Keratinocyte (primary cell): ENCODE measurements around the gene MYO1H. TPM values are rescaled to one million over a fixed set of nuclear protein-coding genes. Genes with fewer than 3 reads are reported as not detected.

Experiments
- DNase-seq: peaks from one replicate; pipeline ENCODE4 v3.0.0-alpha.2; 2011; ENCODE audit warnings: low read depth, missing footprints, low spot score
- FAIRE-seq: peaks from 2 replicates; lab custom pipeline; 2011; peaks lifted over from hg19 to GRCh38; lab: Jason Lieb, UNC
- H2AFZ ChIP-seq: 2 replicates; pipeline ENCODE4 v1.6.0; 2012; ENCODE audit warnings: low read length, control low read depth, inconsistent platforms; ENCODE audit not compliant: control insufficient read depth
- H3K27ac ChIP-seq: 2 replicates; pipeline ENCODE4 v1.5.1; 2011; ENCODE audit warnings: low read length; ENCODE audit not compliant: control insufficient read depth, insufficient read depth
- H3K27me3 ChIP-seq: 3 replicates; pipeline ENCODE4 v1.6.0; 2011; ENCODE audit warnings: low read length; ENCODE audit not compliant: control insufficient read depth, insufficient read depth; ENCODE audit errors: extremely low read depth
- H3K36me3 ChIP-seq, 2 experiments: 2 replicates in 1 of 2; 3 replicates in 1 of 2; pipeline ENCODE4 v1.5.1; 2011; ENCODE audit warnings: low read length in 2 of 2, mild to moderate bottlenecking in 1 of 2; ENCODE audit not compliant: control insufficient read depth in 2 of 2, insufficient read depth in 2 of 2; ENCODE audit errors: extremely low read depth in 1 of 2
- H3K4me1 ChIP-seq: 3 replicates; pipeline ENCODE4 v1.5.1; 2011; ENCODE audit warnings: low read length; ENCODE audit not compliant: control insufficient read depth, insufficient read depth; ENCODE audit errors: extremely low read depth
- H3K4me2 ChIP-seq: 3 replicates; pipeline ENCODE4 v1.6.0; 2011; ENCODE audit warnings: low read depth, low read length; ENCODE audit not compliant: control insufficient read depth, insufficient read depth; ENCODE audit errors: extremely low read depth
- H3K4me3 ChIP-seq, 3 experiments: fragments of 200-600 bp in 1 of 3; sonication (generic) in 1 of 3; 2 replicates in 2 of 3; 3 replicates in 1 of 3; pipeline ENCODE4 v1.5.1; 2011 to 2016; ENCODE audit warnings: low read length in 3 of 3, mild to moderate bottlenecking in 3 of 3, control low read depth in 2 of 3, inconsistent platforms in 1 of 3, low read depth in 1 of 3, mixed read lengths in 1 of 3, mixed run types in 1 of 3, moderate library complexity in 1 of 3; ENCODE audit not compliant: control insufficient read depth in 2 of 3, insufficient read depth in 2 of 3; ENCODE audit errors: extremely low read depth in 1 of 3
- H3K79me2 ChIP-seq: 2 replicates; pipeline ENCODE4 v1.6.0; 2012; ENCODE audit warnings: low read length; ENCODE audit not compliant: control insufficient read depth, insufficient read depth
- H3K9ac ChIP-seq: 3 replicates; pipeline ENCODE4 v1.6.0; 2011; ENCODE audit warnings: low read length; ENCODE audit not compliant: control insufficient read depth, insufficient read depth; ENCODE audit errors: extremely low read depth
- H3K9me1 ChIP-seq: 3 replicates; pipeline ENCODE4 v1.6.0; 2011; ENCODE audit warnings: low read length; ENCODE audit not compliant: control insufficient read depth, insufficient read depth; ENCODE audit errors: extremely low read depth
- H3K9me3 ChIP-seq: 2 replicates; pipeline ENCODE4 v1.5.1; 2012; ENCODE audit warnings: low read depth, low read length; ENCODE audit not compliant: control insufficient read depth
- H4K20me1 ChIP-seq: 3 replicates; pipeline ENCODE4 v1.6.0; 2011; ENCODE audit warnings: low read length; ENCODE audit not compliant: control insufficient read depth, insufficient read depth; ENCODE audit errors: extremely low read depth
- EZH2 ChIP-seq: IDR thresholded peaks from one replicate; pipeline ENCODE4 v1.6.1; 2012; ENCODE audit warnings: inconsistent platforms, mild to moderate bottlenecking, low read length, moderate library complexity
- dilution Hi-C: fragments of 300-500 bp; cut with MboI; formaldehyde crosslinking; loops from one replicate; pipeline ENCODE4 v1.7.0; 2020; ENCODE audit warnings: low sequenced_read_pairs; ENCODE audit not compliant: extremely low pct_ligation_motif_present
- polyA plus RNA-seq, 5 experiments: library from polyadenylated mRNA; depleted of rRNA in 3 of 5; stranded (reverse) in 3 of 5; stranded (forward) in 1 of 5; unstranded in 1 of 5; fragments of >200 nt; gene quantifications; 1 replicate in 1 of 5; 2 replicates in 3 of 5; 3 replicates in 1 of 5; pipeline versions ENCODE4 v1.2.1 to v1.2.3, GENCODE V29; 2011 to 2012; ENCODE audit warnings: missing spikeins in 2 of 5, low read depth in 1 of 5, low replicate concordance in 1 of 5
- TF ChIP-seq, protein P1 (sequence below), 3 experiments: IDR thresholded peaks in 1 of 3; conservative IDR thresholded peaks in 1 of 3; optimal IDR thresholded peaks in 1 of 3; 2 replicates in 2 of 3; 3 replicates in 1 of 3; pipeline versions ENCODE3 to v1.5.1; 2011; ENCODE audit warnings: low read length in 3 of 3, mild to moderate bottlenecking in 3 of 3, moderate library complexity in 2 of 3, control low read depth in 1 of 3, inconsistent platforms in 1 of 3; ENCODE audit not compliant: insufficient read depth in 2 of 3; ENCODE audit errors: extremely low read depth in 1 of 3

MYO1H gene
- polyA plus RNA-seq, 1 donor (not counting 4 experiments of a cell fraction or from before 2014, with no cell fraction given), result not detected

DNA sequence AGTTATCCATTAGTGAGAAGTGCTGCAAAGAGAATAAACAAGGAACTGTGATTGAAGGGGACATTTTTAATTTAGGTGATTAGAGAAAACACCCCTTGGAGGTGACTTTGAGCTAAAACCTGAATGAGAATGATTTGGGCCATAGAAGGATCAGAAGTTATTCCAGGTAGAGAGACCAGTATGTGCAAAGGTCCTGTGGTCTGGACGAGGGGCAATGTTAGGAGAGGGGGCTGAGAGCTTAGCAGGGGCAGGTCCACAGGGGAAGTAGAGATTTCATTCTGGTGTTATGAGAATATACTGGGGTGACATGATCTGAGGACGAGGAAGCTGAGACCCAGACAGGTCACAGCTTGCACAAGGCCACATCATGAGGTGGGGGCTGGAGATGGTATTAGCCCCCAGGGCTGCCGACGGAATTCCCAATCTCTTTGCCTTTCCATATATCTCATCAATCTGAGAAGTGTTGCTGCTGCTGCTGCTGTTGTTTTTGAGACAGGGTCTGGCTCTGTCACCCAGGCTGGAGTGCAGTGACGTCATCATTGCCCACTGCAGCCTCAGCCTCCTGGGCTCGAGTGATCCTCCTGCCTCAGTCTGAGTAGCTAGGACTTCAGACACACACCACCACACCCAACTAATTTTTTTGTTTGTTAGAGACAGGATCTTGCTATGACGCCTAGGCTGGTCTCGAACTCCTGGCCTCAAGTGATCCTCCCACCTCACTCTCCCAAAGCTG lies 73.8 kb downstream of the MYO1H start:
- no peak overlapping the region for H2AFZ ChIP-seq
- no peaks in the 10 kb centered on the region for H3K27me3 ChIP-seq
- H4K20me1 ChIP-seq, result no peaks in the 10 kb centered on the region
- no peak for DNase-seq
- no peak overlapping the region for H3K4me2 ChIP-seq
- H3K36me3 ChIP-seq, result no peaks in the 10 kb centered on the region
- H3K9me3 ChIP-seq, result no peaks in the 10 kb centered on the region
- no peak for TF ChIP-seq EZH2
- TF ChIP-seq, protein P1, sequence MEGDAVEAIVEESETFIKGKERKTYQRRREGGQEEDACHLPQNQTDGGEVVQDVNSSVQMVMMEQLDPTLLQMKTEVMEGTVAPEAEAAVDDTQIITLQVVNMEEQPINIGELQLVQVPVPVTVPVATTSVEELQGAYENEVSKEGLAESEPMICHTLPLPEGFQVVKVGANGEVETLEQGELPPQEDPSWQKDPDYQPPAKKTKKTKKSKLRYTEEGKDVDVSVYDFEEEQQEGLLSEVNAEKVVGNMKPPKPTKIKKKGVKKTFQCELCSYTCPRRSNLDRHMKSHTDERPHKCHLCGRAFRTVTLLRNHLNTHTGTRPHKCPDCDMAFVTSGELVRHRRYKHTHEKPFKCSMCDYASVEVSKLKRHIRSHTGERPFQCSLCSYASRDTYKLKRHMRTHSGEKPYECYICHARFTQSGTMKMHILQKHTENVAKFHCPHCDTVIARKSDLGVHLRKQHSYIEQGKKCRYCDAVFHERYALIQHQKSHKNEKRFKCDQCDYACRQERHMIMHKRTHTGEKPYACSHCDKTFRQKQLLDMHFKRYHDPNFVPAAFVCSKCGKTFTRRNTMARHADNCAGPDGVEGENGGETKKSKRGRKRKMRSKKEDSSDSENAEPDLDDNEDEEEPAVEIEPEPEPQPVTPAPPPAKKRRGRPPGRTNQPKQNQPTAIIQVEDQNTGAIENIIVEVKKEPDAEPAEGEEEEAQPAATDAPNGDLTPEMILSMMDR (optimal IDR thresholded peaks at IDR 0.05 in 1 of 3, IDR thresholded peaks at IDR 0.05 in 1 of 3, conservative IDR thresholded peaks at IDR 0.05 in 1 of 3; ENCODE audit: extremely low read depth in 1 of 3, insufficient read depth in 2 of 3, low read length in 3 of 3), result no peak
- H3K4me3 ChIP-seq, result no peak overlapping the region
- no peaks in the 10 kb centered on the region for H3K4me1 ChIP-seq
- H3K9me1 ChIP-seq, result no peaks in the 10 kb centered on the region
- FAIRE-seq, result no peak
- H3K79me2 ChIP-seq, result no peaks in the 10 kb centered on the region
- no peak overlapping the region for H3K9ac ChIP-seq
- no peak overlapping the region for H3K27ac ChIP-seq
- dilution Hi-C loops, result no loop called here

DNA sequence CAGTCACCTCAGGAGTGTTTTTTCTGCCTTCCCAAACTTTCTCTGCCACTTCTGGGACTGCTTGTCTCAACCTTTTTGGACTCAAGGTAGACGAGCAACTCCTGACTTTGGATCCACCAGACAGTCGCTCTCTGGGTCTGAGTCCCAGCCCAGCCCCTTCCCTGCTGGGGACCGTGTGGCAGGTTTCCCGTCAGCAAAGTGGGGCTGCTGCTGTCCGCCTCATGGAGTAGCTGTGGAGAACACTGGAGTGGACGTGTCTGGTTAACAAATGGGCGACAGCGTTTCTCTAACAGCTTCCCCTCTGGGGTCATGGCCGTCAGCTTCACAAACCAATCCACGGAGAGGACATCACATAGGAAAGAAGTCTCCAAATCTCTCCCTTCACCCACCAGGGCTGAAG lies 74.6 kb downstream of the MYO1H start:
- dilution Hi-C loops, result no loop called here
- TF ChIP-seq, protein P1 (optimal IDR thresholded peaks at IDR 0.05 in 1 of 3, IDR thresholded peaks at IDR 0.05 in 1 of 3, conservative IDR thresholded peaks at IDR 0.05 in 1 of 3; ENCODE audit: extremely low read depth in 1 of 3, insufficient read depth in 2 of 3, low read length in 3 of 3), result no peak
- TF ChIP-seq EZH2, result no peak

More for the DNA sequence above, 74.6 kb downstream of the MYO1H start:
- Histone ChIP-seq H3K27ac (no peak overlapping the region), H3K79me2 (no peaks in the 10 kb centered on the region), H4K20me1 (no peaks in the 10 kb centered on the region), H3K27me3 (no peaks in the 10 kb centered on the region), H3K4me3 (no peak overlapping the region), H2AFZ (no peak overlapping the region), H3K36me3 (no peaks in the 10 kb centered on the region), H3K9me3 (no peaks in the 10 kb centered on the region), H3K4me1 (no peaks in the 10 kb centered on the region), H3K4me2 (no peak overlapping the region), H3K9me1 (no peaks in the 10 kb centered on the region), H3K9ac (no peak overlapping the region)
- FAIRE-seq (no peak), DNase-seq (no peak)
